ENCODE data around the gene ALPL.
"Not testable (repeated sequence)": the region's sequence is repeated elsewhere in the genome, so short reads cannot be mapped to it uniquely, and the experiment has no call there.

ALPL gene

GRCh38 chr1:21510113-21510493 is 880 bp downstream of the ALPL start:
- Histone ChIP-seq H3K4me1 (ENCODE audit: control insufficient read depth, insufficient read depth, low read length) (peaks cover 40% of the 10 kb centered on the region), H3K4me2 (ENCODE audit: low read length) (peak overlapping the region; percentile 86), H3K9ac (ENCODE audit: low read depth, low read length) (peak overlapping the region; percentile 71), H3K9me3 (replicated peaks; ENCODE audit: low read length) (no peaks in the 10 kb centered on the region), H3K36me3 (ENCODE audit: insufficient read depth, low read length) (no peaks in the 10 kb centered on the region), H3K27me3 (ENCODE audit: control insufficient read depth, insufficient read depth, low read length) (no peaks in the 10 kb centered on the region), H3K4me3 (ENCODE audit: low read length) (peak overlapping the region; percentile 79)

- Histone ChIP-seq H3K4me3 (ENCODE audit: low read length) (peak overlapping the region; percentile 79), H3K9me3 (replicated peaks; ENCODE audit: low read length) (no peaks in the 10 kb centered on the region), H3K4me2 (ENCODE audit: low read length) (peak overlapping the region; percentile 86), H3K36me3 (ENCODE audit: insufficient read depth, low read length) (no peaks in the 10 kb centered on the region), H3K4me1 (ENCODE audit: control insufficient read depth, insufficient read depth, low read length) (peaks cover 40% of the 10 kb centered on the region), H3K9ac (ENCODE audit: low read depth, low read length) (peak overlapping the region; percentile 71), H3K27me3 (ENCODE audit: control insufficient read depth, insufficient read depth, low read length) (no peaks in the 10 kb centered on the region)
Observed at GRCh38 chr1:21510885-21511578, 1.8 kb downstream of the ALPL start.

- H3K27me3 ChIP-seq (ENCODE audit: control insufficient read depth, insufficient read depth, low read length): no peaks in the 10 kb centered on the region
- H3K4me3 ChIP-seq (ENCODE audit: low read length): peak overlapping the region; percentile 31
- H3K4me1 ChIP-seq (ENCODE audit: control insufficient read depth, insufficient read depth, low read length): peaks cover 40% of the 10 kb centered on the region
- H3K9ac ChIP-seq (ENCODE audit: low read depth, low read length): peak overlapping the region; percentile 71
- H3K36me3 ChIP-seq (ENCODE audit: insufficient read depth, low read length): no peaks in the 10 kb centered on the region
- H3K9me3 ChIP-seq (replicated peaks; ENCODE audit: low read length): no peaks in the 10 kb centered on the region
- peak overlapping the region; percentile 86 for H3K4me2 ChIP-seq (ENCODE audit: low read length)
Observed at GRCh38 chr1:21511579-21512522, 2.6 kb downstream of the ALPL start.

- Histone ChIP-seq H3K4me2 (ENCODE audit: low read length) (no peak overlapping the region), H3K36me3 (ENCODE audit: insufficient read depth, low read length) (no peaks in the 10 kb centered on the region), H3K4me1 (ENCODE audit: control insufficient read depth, insufficient read depth, low read length) (peaks cover 32% of the 10 kb centered on the region), H3K9me3 (replicated peaks; ENCODE audit: low read length) (no peaks in the 10 kb centered on the region), H3K27me3 (ENCODE audit: control insufficient read depth, insufficient read depth, low read length) (no peaks in the 10 kb centered on the region), H3K9ac (ENCODE audit: low read depth, low read length) (no peak overlapping the region), H3K4me3 (ENCODE audit: low read length) (no peak overlapping the region)
Observed at GRCh38 chr1:21514245-21514644, 5.0 kb downstream of the ALPL start.

GRCh38 chr1:21517161-21517589 is 8.0 kb downstream of the ALPL start:
- Histone ChIP-seq H3K4me1 (ENCODE audit: control insufficient read depth, insufficient read depth, low read length) (peaks cover 13% of the 10 kb centered on the region), H3K9me3 (replicated peaks; ENCODE audit: low read length) (no peaks in the 10 kb centered on the region), H3K4me3 (ENCODE audit: low read length) (no peak overlapping the region), H3K27me3 (ENCODE audit: control insufficient read depth, insufficient read depth, low read length) (no peaks in the 10 kb centered on the region), H3K4me2 (ENCODE audit: low read length) (no peak overlapping the region), H3K9ac (ENCODE audit: low read depth, low read length) (no peak overlapping the region), H3K36me3 (ENCODE audit: insufficient read depth, low read length) (no peaks in the 10 kb centered on the region)

GRCh38 chr1:21517660-21518480 is 8.6 kb downstream of the ALPL start:
- Histone ChIP-seq H3K36me3 (ENCODE audit: insufficient read depth, low read length) (no peaks in the 10 kb centered on the region), H3K27me3 (ENCODE audit: control insufficient read depth, insufficient read depth, low read length) (no peaks in the 10 kb centered on the region), H3K9ac (ENCODE audit: low read depth, low read length) (no peak overlapping the region), H3K9me3 (replicated peaks; ENCODE audit: low read length) (no peaks in the 10 kb centered on the region), H3K4me1 (ENCODE audit: control insufficient read depth, insufficient read depth, low read length) (peaks cover 7% of the 10 kb centered on the region), H3K4me3 (ENCODE audit: low read length) (no peak overlapping the region), H3K4me2 (ENCODE audit: low read length) (no peak overlapping the region)

GRCh38 chr1:21518774-21519455 is 9.7 kb downstream of the ALPL start:
- no peak overlapping the region for H3K4me3 ChIP-seq (ENCODE audit: low read length)
- no peaks in the 10 kb centered on the region for H3K27me3 ChIP-seq (ENCODE audit: control insufficient read depth, insufficient read depth, low read length)
- peaks cover 7% of the 10 kb centered on the region for H3K4me1 ChIP-seq (ENCODE audit: control insufficient read depth, insufficient read depth, low read length)
- no peak overlapping the region for H3K4me2 ChIP-seq (ENCODE audit: low read length)
- H3K9ac ChIP-seq (ENCODE audit: low read depth, low read length): no peak overlapping the region
- H3K9me3 ChIP-seq (replicated peaks; ENCODE audit: low read length): no peaks in the 10 kb centered on the region
- no peaks in the 10 kb centered on the region for H3K36me3 ChIP-seq (ENCODE audit: insufficient read depth, low read length)

- not testable (repeated sequence) for H3K4me3 ChIP-seq (ENCODE audit: low read length); H3K27me3 ChIP-seq (ENCODE audit: control insufficient read depth, insufficient read depth, low read length); H3K4me2 ChIP-seq (ENCODE audit: low read length); H3K36me3 ChIP-seq (ENCODE audit: insufficient read depth, low read length); H3K9ac ChIP-seq (ENCODE audit: low read depth, low read length); H3K9me3 ChIP-seq (replicated peaks; ENCODE audit: low read length); H3K4me1 ChIP-seq (ENCODE audit: control insufficient read depth, insufficient read depth, low read length)
Observed at GRCh38 chr1:21519486-21520070, 10.4 kb downstream of the ALPL start.

GRCh38 chr1:21520899-21521716 is 11.9 kb downstream of the ALPL start:
- Histone ChIP-seq H3K27me3 (ENCODE audit: control insufficient read depth, insufficient read depth, low read length) (no peaks in the 10 kb centered on the region), H3K9ac (ENCODE audit: low read depth, low read length) (no peak overlapping the region), H3K36me3 (ENCODE audit: insufficient read depth, low read length) (no peaks in the 10 kb centered on the region), H3K4me1 (ENCODE audit: control insufficient read depth, insufficient read depth, low read length) (peaks cover 7% of the 10 kb centered on the region), H3K4me2 (ENCODE audit: low read length) (no peak overlapping the region), H3K4me3 (ENCODE audit: low read length) (no peak overlapping the region), H3K9me3 (replicated peaks; ENCODE audit: low read length) (no peaks in the 10 kb centered on the region)

GRCh38 chr1:21521717-21522060 is 12.5 kb downstream of the ALPL start:
- Histone ChIP-seq H3K4me2 (ENCODE audit: low read length) (no peak overlapping the region), H3K36me3 (ENCODE audit: insufficient read depth, low read length) (no peaks in the 10 kb centered on the region)

More at GRCh38 chr1:21521717-21522060, 12.5 kb downstream of the ALPL start:
- Histone ChIP-seq H3K4me1 (ENCODE audit: control insufficient read depth, insufficient read depth, low read length) (peaks cover 7% of the 10 kb centered on the region), H3K9ac (ENCODE audit: low read depth, low read length) (no peak overlapping the region), H3K4me3 (ENCODE audit: low read length) (no peak overlapping the region), H3K27me3 (ENCODE audit: control insufficient read depth, insufficient read depth, low read length) (no peaks in the 10 kb centered on the region), H3K9me3 (replicated peaks; ENCODE audit: low read length) (no peaks in the 10 kb centered on the region)

Measured in skeletal muscle satellite cell (primary cell).